ENCODE measurements around the gene OBP2A.

GRCh38 chr9:135567311-135567710 lies 21.4 kb downstream of the OBP2A start:
- TF ChIP-seq POLR2A (IDR thresholded peaks at IDR 0.05; ENCODE audit: low read length), result no peak
- no peak for TF ChIP-seq GATA1 (IDR thresholded peaks at IDR 0.05; ENCODE audit: low read depth, low read length)

All from erythroblast (primary cell).